ENCODE results near the gene CAV2.

GRCh38 chr7:116540743-116541142, 41.2 kb downstream of the CAV2 start:
- TF ChIP-seq CTCF (IDR thresholded peaks at IDR 0.05) (no peak), POLR2A (IDR thresholded peaks at IDR 0.05) (no peak)
